Measurements from ENCODE around the gene MMP10.

DNA sequence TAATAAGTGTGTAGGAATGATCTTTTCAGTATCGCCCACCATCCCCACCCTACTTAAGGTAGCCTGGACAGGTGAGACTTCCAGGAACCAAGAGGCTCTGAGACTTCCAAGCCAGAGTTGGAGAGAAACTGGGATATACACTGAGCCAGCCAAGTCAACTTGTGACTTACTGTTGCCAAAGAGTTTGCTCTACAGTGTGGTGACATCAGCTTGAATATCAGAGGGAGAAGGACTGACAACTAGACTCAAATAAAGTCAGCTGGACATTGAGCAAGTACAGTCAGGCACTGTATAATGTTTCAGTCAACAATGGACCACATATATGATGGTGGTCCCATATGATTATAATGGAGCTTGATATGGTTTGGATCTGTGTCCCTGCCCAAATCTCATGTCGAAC lies 1.2 kb upstream of the MMP10 start:
- TF ChIP-seq CTCF (IDR thresholded peaks at IDR 0.05; ENCODE audit: low read depth, low read length) (no peak), POLR2A (IDR thresholded peaks at IDR 0.05; ENCODE audit: extremely low read depth, insufficient read length) (no peak)
